ENCODE data around the gene SBK3.

The SBK3 gene

DNA sequence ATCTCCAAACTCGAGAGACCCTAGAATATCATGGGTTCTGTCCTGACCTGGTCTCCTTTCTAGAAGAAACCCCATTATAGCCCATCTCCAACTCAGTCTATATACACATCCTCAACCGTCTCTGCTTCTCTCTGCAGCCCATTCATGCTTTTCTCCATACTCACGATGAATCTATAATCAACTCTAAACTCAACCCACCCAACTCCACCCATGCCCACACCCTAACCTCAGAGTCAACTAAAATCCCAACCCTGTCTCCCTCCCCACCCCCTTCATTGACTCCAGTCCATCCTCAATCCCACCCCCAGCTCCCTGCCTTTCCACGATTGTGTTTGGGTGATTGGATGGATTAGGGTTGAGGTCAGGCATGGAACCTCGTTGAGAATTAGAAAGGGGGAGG lies 1.8 kb downstream of the SBK3 start:
- H3K9me3 ChIP-seq = no peaks in the 10 kb centered on the region
- no peak for DNase-seq
- TF ChIP-seq, protein P1, sequence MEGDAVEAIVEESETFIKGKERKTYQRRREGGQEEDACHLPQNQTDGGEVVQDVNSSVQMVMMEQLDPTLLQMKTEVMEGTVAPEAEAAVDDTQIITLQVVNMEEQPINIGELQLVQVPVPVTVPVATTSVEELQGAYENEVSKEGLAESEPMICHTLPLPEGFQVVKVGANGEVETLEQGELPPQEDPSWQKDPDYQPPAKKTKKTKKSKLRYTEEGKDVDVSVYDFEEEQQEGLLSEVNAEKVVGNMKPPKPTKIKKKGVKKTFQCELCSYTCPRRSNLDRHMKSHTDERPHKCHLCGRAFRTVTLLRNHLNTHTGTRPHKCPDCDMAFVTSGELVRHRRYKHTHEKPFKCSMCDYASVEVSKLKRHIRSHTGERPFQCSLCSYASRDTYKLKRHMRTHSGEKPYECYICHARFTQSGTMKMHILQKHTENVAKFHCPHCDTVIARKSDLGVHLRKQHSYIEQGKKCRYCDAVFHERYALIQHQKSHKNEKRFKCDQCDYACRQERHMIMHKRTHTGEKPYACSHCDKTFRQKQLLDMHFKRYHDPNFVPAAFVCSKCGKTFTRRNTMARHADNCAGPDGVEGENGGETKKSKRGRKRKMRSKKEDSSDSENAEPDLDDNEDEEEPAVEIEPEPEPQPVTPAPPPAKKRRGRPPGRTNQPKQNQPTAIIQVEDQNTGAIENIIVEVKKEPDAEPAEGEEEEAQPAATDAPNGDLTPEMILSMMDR (IDR thresholded peaks at IDR 0.05) = no peak
- H3K4me1 ChIP-seq = peaks cover 0 to 23% (median 16%) of the 10 kb centered on the region in 4 donors
- peaks cover 0 to 53% of the 10 kb centered on the region in 2 donors for H3K27me3 ChIP-seq
- H3K4me3 ChIP-seq = no peak overlapping the region
- H3K36me3 ChIP-seq = no peaks in the 10 kb centered on the region
- intact Hi-C loops (cut with DNase I; ENCODE audit: low total_unique reads) = no loop called here
- H3K27ac ChIP-seq = no peak overlapping the region

DNA sequence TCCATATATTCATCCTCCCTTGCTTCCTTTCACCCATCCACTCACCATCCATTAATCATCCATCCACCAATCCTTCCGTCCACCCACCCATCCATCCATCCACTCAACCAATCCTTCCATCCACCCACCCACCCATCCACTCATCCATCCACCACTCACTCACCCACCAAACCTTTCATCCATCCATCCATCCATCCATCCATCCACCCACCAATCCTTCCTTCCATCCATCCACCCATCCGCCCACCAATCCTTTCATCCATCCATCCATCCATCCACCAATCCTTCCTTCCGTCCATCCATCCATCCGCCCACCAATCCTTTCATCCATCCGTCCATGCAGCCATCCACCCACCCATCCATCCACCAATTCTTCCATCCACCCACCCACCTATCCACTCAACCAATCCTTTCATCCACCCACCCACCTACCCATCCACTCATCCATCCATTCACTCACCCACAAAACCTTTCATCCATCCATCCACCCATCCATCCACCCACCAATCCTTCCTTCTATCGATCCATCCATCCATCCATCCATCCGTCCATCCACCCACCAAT lies 3.0 kb downstream of the SBK3 start:
- no peaks in the 10 kb centered on the region for H3K9me3 ChIP-seq
- no peaks in the 10 kb centered on the region for H3K36me3 ChIP-seq
- H3K27me3 ChIP-seq = peaks cover 0 to 58% of the 10 kb centered on the region in 2 donors
- peaks cover 0 to 17% (median 9%) of the 10 kb centered on the region in 4 donors for H3K4me1 ChIP-seq
- TF ChIP-seq, protein P1 (IDR thresholded peaks at IDR 0.05) = no peak
- no peak overlapping the region for H3K27ac ChIP-seq
- no peak for DNase-seq
- intact Hi-C loops (cut with DNase I; ENCODE audit: low total_unique reads) = no loop called here
- no peak overlapping the region for H3K4me3 ChIP-seq

DNA sequence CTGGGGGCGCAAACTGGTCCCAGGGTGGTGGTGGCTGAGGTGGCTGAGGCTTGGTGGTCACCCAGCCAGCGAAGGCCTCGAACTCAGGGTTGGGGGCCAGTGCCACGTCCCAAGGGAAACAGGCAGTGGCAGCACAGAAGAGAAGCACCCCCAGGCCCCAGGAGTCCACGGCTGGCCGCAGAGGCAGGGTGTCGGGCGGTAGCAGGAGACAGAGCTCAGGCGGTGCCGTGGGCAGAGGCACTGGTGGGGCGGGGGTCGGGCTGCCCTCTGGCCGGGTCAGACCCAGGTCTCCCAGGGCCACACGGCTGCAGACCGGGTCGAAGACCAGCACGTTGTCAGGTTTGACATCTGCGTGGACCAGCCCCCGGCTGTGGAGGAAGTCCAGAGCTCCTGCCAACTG lies 4.3 kb downstream of the SBK3 start:
- Histone ChIP-seq H3K4me3 (no peak overlapping the region), H3K4me1 (peaks cover 0 to 5% (median under 1%) of the 10 kb centered on the region in 4 donors), H3K9me3 (no peaks in the 10 kb centered on the region), H3K27ac (no peak overlapping the region), H3K27me3 (peaks cover 0 to 57% of the 10 kb centered on the region in 2 donors), H3K36me3 (no peaks in the 10 kb centered on the region)
- TF ChIP-seq, protein P1 (IDR thresholded peaks at IDR 0.05) = no peak
- intact Hi-C loops (cut with DNase I; ENCODE audit: low total_unique reads) = no loop called here
- no peak for DNase-seq

DNA sequence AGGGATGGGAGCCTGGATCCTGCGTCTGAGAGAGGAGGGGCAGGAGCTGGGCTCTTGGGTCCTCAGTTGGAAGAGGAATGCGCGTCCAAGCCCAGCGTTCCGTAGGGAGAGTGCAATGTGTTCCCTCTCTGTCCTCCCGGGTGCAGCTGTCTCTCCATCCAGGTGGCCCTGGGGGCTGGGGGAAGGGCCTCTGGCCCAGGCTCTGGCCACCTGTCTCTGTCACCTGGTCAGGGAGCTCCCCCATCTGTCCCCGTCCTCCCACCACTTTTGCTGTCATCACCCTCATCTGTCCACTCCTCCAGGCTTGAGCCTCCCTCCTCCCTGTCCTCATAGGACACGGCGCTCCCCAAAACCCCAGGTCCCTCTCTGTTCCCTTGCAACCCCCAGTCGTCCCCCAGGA lies 4.7 kb downstream of the SBK3 start:
- H3K4me3 ChIP-seq = no peak overlapping the region
- H3K27me3 ChIP-seq = peaks cover 0 to 55% of the 10 kb centered on the region in 2 donors
- H3K27ac ChIP-seq = no peak overlapping the region
- no peaks in the 10 kb centered on the region for H3K36me3 ChIP-seq
- DNase-seq = no peak
- peaks cover 0 to under 1% (median 0%) of the 10 kb centered on the region in 4 donors for H3K4me1 ChIP-seq
- TF ChIP-seq, protein P1 (IDR thresholded peaks at IDR 0.05) = no peak
- no peaks in the 10 kb centered on the region for H3K9me3 ChIP-seq
- intact Hi-C loops (cut with DNase I; ENCODE audit: low total_unique reads) = no loop called here

DNA sequence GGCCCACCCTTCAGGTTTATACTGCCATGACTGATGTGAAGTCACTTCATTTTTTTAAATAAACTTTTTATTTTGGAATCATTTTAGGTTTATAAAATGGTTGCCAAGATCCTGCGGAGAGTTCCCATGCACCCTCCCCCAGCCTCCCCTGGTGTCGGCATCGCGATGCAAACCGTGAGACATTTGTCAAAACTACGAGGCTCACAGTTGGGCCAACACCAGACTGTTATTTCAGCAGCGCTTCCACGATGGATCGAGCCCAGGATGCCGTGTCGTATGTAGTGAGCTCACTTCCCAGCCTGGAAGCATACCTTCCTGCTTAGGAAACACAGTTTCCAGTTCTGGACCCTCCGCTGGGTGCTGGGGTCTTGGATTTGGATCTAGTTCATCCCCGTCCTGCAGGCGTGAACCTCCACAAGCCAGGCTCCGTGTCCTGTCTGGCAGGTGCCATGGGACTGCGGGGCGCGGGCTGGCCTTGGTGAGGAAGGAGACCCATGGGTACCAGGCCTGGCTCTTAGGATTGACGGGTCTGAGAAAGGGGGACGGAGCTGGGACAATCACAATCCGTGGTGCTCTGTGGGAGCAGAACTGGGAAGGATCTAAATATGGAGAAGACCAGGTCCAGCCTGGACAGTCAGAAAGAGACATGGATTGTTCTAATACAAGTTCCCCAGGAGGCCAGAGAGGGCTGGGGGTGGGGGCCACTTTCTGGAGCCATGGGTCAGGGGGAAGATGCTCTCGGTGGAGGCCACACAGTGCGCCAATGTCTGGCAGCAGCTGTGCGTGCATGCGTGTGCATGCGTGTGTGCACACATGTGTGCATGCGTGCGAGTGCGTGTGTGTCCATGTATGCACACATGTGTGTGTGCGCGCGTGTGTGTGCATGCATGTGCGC lies 6.0 kb downstream of the SBK3 start:
- Histone ChIP-seq H3K4me3 (no peak overlapping the region), H3K4me1 (no peaks in the 10 kb centered on the region), H3K27ac (no peak overlapping the region), H3K27me3 (peaks cover 0 to 42% of the 10 kb centered on the region in 2 donors), H3K9me3 (no peaks in the 10 kb centered on the region), H3K36me3 (no peaks in the 10 kb centered on the region)
- no peak for DNase-seq
- intact Hi-C loops (cut with DNase I; ENCODE audit: low total_unique reads) = no loop called here
- TF ChIP-seq, protein P1 (IDR thresholded peaks at IDR 0.05) = no peak

Measured in tibial artery (tissue), 4 donors.